WTC11 (cell line): Measurements from ENCODE around the gene NEK7. TPM values are rescaled to one million over a fixed set of nuclear protein-coding genes. Genes with fewer than 3 reads are reported as not detected.

ENCODE experiments used
- ATAC-seq: fragments of 200-7000 bp; cut with Tn5 transposase; 2 replicates; pipeline ENCODE4 v1.10.0; 2021; ENCODE audit warnings: mild to moderate bottlenecking, moderate library complexity
- CTCF ChIA-PET: fragments of 300-600 bp; sonication (Branson Sonifier 250); formaldehyde crosslinking; loops from one replicate; lab custom pipeline; 2021; ENCODE audit warnings: antibody characterized with exemption; lab: Charles Lee
- POLR2A ChIA-PET: fragments of 350-600 bp; sonication (Branson Sonifier 250); formaldehyde crosslinking; loops from one replicate; lab custom pipeline; 2021; ENCODE audit warnings: antibody characterized with exemption; lab: Charles Lee
- DNase-seq: peaks from one replicate; pipeline ENCODE4 v3.0.0; 2021; ENCODE audit warnings: low spot score
- H3K27ac Mint-ChIP-seq: 2 replicates; pipeline ENCODE4 v1.8.0; 2021; ENCODE audit warnings: mixed read lengths
- H3K27me3 Mint-ChIP-seq: 2 replicates; pipeline ENCODE4 v1.8.0; 2021; ENCODE audit warnings: low read depth, mild to moderate bottlenecking, moderate library complexity, mixed read lengths
- H3K36me3 Mint-ChIP-seq: 2 replicates; pipeline ENCODE4 v1.8.0; 2021; ENCODE audit warnings: mixed read lengths
- H3K4me1 Mint-ChIP-seq: 2 replicates; pipeline ENCODE4 v1.8.0; 2022; ENCODE audit warnings: mixed read lengths
- H3K4me3 Mint-ChIP-seq: 2 replicates; pipeline ENCODE4 v1.8.0; 2021; ENCODE audit warnings: mild to moderate bottlenecking, moderate library complexity, mixed read lengths
- H3K9me3 Mint-ChIP-seq: 2 replicates; pipeline ENCODE4 v1.8.0; 2021; ENCODE audit warnings: mixed read lengths
- CREB1 ChIP-seq: sonication (generic); formaldehyde crosslinking; IDR thresholded peaks from 2 replicates; pipeline ENCODE4 v1.8.0; 2023; ENCODE audit warnings: mild to moderate bottlenecking, missing genetic modification reagents
- GTF2I ChIP-seq: fragments of 250-450 bp; sonication (Bioruptor Pico); conservative IDR thresholded peaks from 2 replicates; pipeline ENCODE4 v1.4.0; 2021; ENCODE audit warnings: mild to moderate bottlenecking
- NFYB ChIP-seq: sonication (generic); formaldehyde crosslinking; conservative IDR thresholded peaks from 2 replicates; pipeline ENCODE4 v1.8.0; 2022; ENCODE audit warnings: low read depth, missing genetic modification reagents
- SMAD4 ChIP-seq: sonication (generic); formaldehyde crosslinking; IDR thresholded peaks from 2 replicates; pipeline ENCODE4 v1.8.0; 2022; ENCODE audit warnings: mild to moderate bottlenecking, missing genetic modification reagents
- SOX15 ChIP-seq: fragments of 250-450 bp; sonication (Bioruptor Pico); IDR thresholded peaks from 2 replicates; pipeline ENCODE4 v1.9.0; 2021; ENCODE audit warnings: mild to moderate bottlenecking
- TCF7 ChIP-seq: sonication (generic); formaldehyde crosslinking; IDR thresholded peaks from 2 replicates; pipeline ENCODE4 v1.8.0; 2022; ENCODE audit warnings: mild to moderate bottlenecking, low read depth, missing genetic modification reagents, moderate library complexity
- TEAD4 ChIP-seq: sonication (generic); formaldehyde crosslinking; IDR thresholded peaks from 2 replicates; pipeline ENCODE4 v1.8.0; 2022; ENCODE audit warnings: mild to moderate bottlenecking, missing genetic modification reagents
- ZNF138 ChIP-seq: sonication (generic); formaldehyde crosslinking; conservative IDR thresholded peaks from 2 replicates; pipeline ENCODE4 v1.8.1; 2022; ENCODE audit warnings: mild to moderate bottlenecking, moderate library complexity, missing genetic modification reagents
- ZNF396 ChIP-seq: fragments of 250-450 bp; sonication (Bioruptor Pico); IDR thresholded peaks from 2 replicates; pipeline ENCODE4 v1.8.0; 2021; ENCODE audit warnings: mild to moderate bottlenecking, moderate library complexity, borderline replicate concordance
- total RNA-seq: library from RNA; stranded (reverse); gene quantifications from 3 replicates; pipeline ENCODE4 v1.2.3, GENCODE V29; 2021
- TF ChIP-seq, protein P1 (sequence below): sonication (generic); formaldehyde crosslinking; IDR thresholded peaks from 2 replicates; pipeline ENCODE4 v1.8.1; 2023; ENCODE audit warnings: mild to moderate bottlenecking, missing genetic modification reagents, borderline replicate concordance
- TF ChIP-seq, protein P2 (sequence below): fragments of 250-450 bp; sonication (Bioruptor Pico); IDR thresholded peaks from 2 replicates; pipeline ENCODE4 v1.9.0; 2021; ENCODE audit warnings: mild to moderate bottlenecking, borderline replicate concordance
- TF ChIP-seq, protein P3 (sequence below): fragments of 250-450 bp; sonication (Bioruptor Pico); IDR thresholded peaks from 2 replicates; pipeline ENCODE4 v1.9.0; 2021; ENCODE audit warnings: moderate library complexity, mild to moderate bottlenecking, inconsistent platforms, borderline replicate concordance
- TF ChIP-seq, protein P4 (sequence below): sonication (generic); formaldehyde crosslinking; IDR thresholded peaks from 2 replicates; pipeline ENCODE4 v1.8.1; 2023; ENCODE audit warnings: mild to moderate bottlenecking, missing genetic modification reagents
- TF ChIP-seq, protein P5 (sequence below): fragments of 250-450 bp; sonication (Bioruptor Pico); IDR thresholded peaks from 2 replicates; pipeline ENCODE4 v2.1.2; 2022; ENCODE audit warnings: mild to moderate bottlenecking, moderate library complexity
- TF ChIP-seq, protein P6 (sequence below): sonication (generic); formaldehyde crosslinking; IDR thresholded peaks from 2 replicates; pipeline ENCODE4 v1.8.1; 2022; ENCODE audit warnings: missing genetic modification reagents, borderline replicate concordance
- TF ChIP-seq, protein P7 (sequence below): sonication (generic); formaldehyde crosslinking; IDR thresholded peaks from 2 replicates; pipeline ENCODE4 v1.8.0; 2022; ENCODE audit warnings: missing genetic modification reagents

The NEK7 gene
- total RNA-seq, 1 experiment from 2014 or later = 10.3 TPM

DNA sequence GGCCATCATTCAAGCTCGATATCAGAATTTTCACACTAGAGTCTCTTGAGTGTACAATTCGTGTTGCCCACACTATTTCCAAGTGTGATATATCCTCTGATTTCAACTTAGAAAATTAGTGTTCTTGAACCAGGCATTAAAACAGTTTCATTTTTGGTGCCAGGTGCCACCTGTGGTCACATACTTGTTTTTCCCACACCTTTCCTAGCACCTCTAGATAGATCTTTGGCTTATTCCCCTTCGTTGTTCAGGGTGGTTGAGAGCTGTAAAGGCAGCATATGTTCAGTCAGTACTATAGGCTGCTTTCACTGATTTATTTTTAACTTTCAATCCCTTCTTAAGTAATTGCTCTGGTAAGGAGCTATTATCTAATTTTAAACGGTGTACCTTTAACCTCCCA is 131.1 kb downstream of the NEK7 start (continued):
- TF ChIP-seq, protein P1, sequence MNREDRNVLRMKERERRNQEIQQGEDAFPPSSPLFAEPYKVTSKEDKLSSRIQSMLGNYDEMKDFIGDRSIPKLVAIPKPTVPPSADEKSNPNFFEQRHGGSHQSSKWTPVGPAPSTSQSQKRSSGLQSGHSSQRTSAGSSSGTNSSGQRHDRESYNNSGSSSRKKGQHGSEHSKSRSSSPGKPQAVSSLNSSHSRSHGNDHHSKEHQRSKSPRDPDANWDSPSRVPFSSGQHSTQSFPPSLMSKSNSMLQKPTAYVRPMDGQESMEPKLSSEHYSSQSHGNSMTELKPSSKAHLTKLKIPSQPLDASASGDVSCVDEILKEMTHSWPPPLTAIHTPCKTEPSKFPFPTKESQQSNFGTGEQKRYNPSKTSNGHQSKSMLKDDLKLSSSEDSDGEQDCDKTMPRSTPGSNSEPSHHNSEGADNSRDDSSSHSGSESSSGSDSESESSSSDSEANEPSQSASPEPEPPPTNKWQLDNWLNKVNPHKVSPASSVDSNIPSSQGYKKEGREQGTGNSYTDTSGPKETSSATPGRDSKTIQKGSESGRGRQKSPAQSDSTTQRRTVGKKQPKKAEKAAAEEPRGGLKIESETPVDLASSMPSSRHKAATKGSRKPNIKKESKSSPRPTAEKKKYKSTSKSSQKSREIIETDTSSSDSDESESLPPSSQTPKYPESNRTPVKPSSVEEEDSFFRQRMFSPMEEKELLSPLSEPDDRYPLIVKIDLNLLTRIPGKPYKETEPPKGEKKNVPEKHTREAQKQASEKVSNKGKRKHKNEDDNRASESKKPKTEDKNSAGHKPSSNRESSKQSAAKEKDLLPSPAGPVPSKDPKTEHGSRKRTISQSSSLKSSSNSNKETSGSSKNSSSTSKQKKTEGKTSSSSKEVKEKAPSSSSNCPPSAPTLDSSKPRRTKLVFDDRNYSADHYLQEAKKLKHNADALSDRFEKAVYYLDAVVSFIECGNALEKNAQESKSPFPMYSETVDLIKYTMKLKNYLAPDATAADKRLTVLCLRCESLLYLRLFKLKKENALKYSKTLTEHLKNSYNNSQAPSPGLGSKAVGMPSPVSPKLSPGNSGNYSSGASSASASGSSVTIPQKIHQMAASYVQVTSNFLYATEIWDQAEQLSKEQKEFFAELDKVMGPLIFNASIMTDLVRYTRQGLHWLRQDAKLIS (CRISPR knock-in tag) = no peak

DNA sequence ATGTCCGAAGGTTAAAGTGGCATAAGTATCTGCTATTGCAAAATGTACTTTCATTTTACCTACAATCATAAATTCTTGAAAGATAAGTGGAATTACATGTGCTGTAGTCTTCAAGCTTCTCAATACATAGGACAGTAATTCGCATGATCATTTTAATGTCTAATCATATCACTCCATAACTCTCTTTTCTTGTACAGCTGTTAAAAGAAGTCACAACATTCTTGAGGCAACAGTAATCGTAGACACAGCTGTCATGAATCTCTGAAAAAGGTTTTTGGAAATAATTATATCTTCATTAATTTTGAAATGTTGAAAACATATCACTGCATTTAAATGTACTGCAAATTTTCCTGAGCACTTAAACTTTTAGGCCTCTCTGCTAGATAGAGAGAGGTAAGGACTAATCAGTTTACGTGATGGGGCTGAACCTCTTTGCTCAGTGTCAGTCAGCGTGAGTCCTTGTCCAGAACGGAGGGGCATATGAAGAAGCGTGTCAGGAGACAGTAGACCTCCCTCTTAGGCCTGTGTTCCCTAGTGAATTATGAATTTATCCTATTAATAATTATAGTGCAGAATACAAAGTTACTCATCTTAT is 133.4 kb downstream of the NEK7 start:
- Mint-ChIP-seq H3K36me3 (no peaks in the 10 kb centered on the region), H3K27ac (no peak overlapping the region), H3K4me3 (no peak overlapping the region), H3K27me3 (no peaks in the 10 kb centered on the region), H3K9me3 (no peaks in the 10 kb centered on the region), H3K4me1 (peaks cover 19% of the 10 kb centered on the region)
- TF ChIP-seq CREB1 (CRISPR knock-in tag) (no peak), NFYB (CRISPR knock-in tag) (no peak), TCF7 (no peak), SMAD4 (CRISPR knock-in tag) (no peak)
- TF ChIP-seq, protein P2, sequence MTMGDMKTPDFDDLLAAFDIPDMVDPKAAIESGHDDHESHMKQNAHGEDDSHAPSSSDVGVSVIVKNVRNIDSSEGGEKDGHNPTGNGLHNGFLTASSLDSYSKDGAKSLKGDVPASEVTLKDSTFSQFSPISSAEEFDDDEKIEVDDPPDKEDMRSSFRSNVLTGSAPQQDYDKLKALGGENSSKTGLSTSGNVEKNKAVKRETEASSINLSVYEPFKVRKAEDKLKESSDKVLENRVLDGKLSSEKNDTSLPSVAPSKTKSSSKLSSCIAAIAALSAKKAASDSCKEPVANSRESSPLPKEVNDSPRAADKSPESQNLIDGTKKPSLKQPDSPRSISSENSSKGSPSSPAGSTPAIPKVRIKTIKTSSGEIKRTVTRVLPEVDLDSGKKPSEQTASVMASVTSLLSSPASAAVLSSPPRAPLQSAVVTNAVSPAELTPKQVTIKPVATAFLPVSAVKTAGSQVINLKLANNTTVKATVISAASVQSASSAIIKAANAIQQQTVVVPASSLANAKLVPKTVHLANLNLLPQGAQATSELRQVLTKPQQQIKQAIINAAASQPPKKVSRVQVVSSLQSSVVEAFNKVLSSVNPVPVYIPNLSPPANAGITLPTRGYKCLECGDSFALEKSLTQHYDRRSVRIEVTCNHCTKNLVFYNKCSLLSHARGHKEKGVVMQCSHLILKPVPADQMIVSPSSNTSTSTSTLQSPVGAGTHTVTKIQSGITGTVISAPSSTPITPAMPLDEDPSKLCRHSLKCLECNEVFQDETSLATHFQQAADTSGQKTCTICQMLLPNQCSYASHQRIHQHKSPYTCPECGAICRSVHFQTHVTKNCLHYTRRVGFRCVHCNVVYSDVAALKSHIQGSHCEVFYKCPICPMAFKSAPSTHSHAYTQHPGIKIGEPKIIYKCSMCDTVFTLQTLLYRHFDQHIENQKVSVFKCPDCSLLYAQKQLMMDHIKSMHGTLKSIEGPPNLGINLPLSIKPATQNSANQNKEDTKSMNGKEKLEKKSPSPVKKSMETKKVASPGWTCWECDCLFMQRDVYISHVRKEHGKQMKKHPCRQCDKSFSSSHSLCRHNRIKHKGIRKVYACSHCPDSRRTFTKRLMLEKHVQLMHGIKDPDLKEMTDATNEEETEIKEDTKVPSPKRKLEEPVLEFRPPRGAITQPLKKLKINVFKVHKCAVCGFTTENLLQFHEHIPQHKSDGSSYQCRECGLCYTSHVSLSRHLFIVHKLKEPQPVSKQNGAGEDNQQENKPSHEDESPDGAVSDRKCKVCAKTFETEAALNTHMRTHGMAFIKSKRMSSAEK = no peak
- TF ChIP-seq, protein P3, sequence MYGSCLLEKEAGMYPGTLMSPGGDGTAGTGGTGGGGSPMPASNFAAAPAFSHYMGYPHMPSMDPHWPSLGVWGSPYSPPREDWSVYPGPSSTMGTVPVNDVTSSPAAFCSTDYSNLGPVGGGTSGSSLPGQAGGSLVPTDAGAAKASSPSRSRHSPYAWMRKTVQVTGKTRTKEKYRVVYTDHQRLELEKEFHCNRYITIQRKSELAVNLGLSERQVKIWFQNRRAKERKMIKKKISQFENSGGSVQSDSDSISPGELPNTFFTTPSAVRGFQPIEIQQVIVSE (CRISPR knock-in tag) = no peak
- TF ChIP-seq, protein P4, sequence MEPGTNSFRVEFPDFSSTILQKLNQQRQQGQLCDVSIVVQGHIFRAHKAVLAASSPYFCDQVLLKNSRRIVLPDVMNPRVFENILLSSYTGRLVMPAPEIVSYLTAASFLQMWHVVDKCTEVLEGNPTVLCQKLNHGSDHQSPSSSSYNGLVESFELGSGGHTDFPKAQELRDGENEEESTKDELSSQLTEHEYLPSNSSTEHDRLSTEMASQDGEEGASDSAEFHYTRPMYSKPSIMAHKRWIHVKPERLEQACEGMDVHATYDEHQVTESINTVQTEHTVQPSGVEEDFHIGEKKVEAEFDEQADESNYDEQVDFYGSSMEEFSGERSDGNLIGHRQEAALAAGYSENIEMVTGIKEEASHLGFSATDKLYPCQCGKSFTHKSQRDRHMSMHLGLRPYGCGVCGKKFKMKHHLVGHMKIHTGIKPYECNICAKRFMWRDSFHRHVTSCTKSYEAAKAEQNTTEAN (CRISPR knock-in tag) = no peak
- ATAC-seq = no peak
- no peak for DNase-seq
- POLR2A ChIA-PET = no interaction called here
- CTCF ChIA-PET = no interaction called here

DNA sequence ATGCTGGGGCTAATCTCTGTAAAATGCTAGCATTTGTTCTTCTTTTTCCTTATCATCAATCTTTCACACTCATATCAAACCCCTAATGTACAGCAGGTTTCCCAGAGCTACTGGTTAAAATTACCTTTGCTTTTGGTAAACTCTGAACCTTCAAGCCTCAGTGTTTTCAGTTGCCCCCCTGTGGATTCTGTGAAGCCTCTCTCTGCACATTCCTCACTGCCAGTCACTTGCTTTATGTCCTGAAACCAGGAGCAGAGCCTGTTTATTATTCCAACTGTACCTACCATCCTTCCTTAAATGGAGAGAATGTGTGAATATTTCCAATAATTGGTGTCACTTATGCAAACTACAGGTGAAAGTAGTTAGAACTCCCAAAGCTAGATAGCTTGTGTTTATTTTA is 134.2 kb downstream of the NEK7 start:
- DNase-seq (peak; percentile 35), ATAC-seq (peak; percentile 89)
- H3K4me3 Mint-ChIP-seq = no peak overlapping the region
- peaks cover 24% of the 10 kb centered on the region for H3K4me1 Mint-ChIP-seq
- peak overlapping the region; percentile 50 for H3K27ac Mint-ChIP-seq
- ChIA-PET CTCF (no interaction called here), POLR2A (no interaction called here)
- no peaks in the 10 kb centered on the region for H3K36me3 Mint-ChIP-seq
- H3K9me3 Mint-ChIP-seq = no peaks in the 10 kb centered on the region
- no peaks in the 10 kb centered on the region for H3K27me3 Mint-ChIP-seq
- no peak for TF ChIP-seq ZNF138 (CRISPR knock-in tag)
- TF ChIP-seq GTF2I (CRISPR knock-in tag) = no peak
- TF ChIP-seq, protein P5, sequence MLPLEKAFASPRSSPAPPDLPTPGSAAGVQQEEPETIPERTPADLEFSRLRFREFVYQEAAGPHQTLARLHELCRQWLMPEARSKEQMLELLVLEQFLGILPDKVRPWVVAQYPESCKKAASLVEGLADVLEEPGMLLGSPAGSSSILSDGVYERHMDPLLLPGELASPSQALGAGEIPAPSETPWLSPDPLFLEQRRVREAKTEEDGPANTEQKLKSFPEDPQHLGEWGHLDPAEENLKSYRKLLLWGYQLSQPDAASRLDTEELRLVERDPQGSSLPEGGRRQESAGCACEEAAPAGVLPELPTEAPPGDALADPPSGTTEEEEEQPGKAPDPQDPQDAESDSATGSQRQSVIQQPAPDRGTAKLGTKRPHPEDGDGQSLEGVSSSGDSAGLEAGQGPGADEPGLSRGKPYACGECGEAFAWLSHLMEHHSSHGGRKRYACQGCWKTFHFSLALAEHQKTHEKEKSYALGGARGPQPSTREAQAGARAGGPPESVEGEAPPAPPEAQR (CRISPR knock-in tag) = no peak
- TF ChIP-seq TEAD4 (CRISPR knock-in tag) = no peak
- no peak for TF ChIP-seq ZNF396
- TF ChIP-seq, protein P6, sequence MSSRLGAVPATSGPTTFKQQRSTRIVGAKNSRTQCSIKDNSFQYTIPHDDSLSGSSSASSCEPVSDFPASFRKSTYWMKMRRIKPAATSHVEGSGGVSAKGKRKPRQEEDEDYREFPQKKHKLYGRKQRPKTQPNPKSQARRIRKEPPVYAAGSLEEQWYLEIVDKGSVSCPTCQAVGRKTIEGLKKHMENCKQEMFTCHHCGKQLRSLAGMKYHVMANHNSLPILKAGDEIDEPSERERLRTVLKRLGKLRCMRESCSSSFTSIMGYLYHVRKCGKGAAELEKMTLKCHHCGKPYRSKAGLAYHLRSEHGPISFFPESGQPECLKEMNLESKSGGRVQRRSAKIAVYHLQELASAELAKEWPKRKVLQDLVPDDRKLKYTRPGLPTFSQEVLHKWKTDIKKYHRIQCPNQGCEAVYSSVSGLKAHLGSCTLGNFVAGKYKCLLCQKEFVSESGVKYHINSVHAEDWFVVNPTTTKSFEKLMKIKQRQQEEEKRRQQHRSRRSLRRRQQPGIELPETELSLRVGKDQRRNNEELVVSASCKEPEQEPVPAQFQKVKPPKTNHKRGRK = no peak
- TF ChIP-seq SOX15 (CRISPR knock-in tag) = no peak
- TF ChIP-seq, protein P7, sequence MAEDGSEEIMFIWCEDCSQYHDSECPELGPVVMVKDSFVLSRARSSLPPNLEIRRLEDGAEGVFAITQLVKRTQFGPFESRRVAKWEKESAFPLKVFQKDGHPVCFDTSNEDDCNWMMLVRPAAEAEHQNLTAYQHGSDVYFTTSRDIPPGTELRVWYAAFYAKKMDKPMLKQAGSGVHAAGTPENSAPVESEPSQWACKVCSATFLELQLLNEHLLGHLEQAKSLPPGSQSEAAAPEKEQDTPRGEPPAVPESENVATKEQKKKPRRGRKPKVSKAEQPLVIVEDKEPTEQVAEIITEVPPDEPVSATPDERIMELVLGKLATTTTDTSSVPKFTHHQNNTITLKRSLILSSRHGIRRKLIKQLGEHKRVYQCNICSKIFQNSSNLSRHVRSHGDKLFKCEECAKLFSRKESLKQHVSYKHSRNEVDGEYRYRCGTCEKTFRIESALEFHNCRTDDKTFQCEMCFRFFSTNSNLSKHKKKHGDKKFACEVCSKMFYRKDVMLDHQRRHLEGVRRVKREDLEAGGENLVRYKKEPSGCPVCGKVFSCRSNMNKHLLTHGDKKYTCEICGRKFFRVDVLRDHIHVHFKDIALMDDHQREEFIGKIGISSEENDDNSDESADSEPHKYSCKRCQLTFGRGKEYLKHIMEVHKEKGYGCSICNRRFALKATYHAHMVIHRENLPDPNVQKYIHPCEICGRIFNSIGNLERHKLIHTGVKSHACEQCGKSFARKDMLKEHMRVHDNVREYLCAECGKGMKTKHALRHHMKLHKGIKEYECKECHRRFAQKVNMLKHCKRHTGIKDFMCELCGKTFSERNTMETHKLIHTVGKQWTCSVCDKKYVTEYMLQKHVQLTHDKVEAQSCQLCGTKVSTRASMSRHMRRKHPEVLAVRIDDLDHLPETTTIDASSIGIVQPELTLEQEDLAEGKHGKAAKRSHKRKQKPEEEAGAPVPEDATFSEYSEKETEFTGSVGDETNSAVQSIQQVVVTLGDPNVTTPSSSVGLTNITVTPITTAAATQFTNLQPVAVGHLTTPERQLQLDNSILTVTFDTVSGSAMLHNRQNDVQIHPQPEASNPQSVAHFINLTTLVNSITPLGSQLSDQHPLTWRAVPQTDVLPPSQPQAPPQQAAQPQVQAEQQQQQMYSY = no peak
